ENCODE results near the gene ACP7.
"Not testable (repeated sequence)": the region's sequence is repeated elsewhere in the genome, so short reads cannot be mapped to it uniquely, and the experiment has no call there.

ACP7 gene, protein sequence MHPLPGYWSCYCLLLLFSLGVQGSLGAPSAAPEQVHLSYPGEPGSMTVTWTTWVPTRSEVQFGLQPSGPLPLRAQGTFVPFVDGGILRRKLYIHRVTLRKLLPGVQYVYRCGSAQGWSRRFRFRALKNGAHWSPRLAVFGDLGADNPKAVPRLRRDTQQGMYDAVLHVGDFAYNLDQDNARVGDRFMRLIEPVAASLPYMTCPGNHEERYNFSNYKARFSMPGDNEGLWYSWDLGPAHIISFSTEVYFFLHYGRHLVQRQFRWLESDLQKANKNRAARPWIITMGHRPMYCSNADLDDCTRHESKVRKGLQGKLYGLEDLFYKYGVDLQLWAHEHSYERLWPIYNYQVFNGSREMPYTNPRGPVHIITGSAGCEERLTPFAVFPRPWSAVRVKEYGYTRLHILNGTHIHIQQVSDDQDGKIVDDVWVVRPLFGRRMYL

DNA sequence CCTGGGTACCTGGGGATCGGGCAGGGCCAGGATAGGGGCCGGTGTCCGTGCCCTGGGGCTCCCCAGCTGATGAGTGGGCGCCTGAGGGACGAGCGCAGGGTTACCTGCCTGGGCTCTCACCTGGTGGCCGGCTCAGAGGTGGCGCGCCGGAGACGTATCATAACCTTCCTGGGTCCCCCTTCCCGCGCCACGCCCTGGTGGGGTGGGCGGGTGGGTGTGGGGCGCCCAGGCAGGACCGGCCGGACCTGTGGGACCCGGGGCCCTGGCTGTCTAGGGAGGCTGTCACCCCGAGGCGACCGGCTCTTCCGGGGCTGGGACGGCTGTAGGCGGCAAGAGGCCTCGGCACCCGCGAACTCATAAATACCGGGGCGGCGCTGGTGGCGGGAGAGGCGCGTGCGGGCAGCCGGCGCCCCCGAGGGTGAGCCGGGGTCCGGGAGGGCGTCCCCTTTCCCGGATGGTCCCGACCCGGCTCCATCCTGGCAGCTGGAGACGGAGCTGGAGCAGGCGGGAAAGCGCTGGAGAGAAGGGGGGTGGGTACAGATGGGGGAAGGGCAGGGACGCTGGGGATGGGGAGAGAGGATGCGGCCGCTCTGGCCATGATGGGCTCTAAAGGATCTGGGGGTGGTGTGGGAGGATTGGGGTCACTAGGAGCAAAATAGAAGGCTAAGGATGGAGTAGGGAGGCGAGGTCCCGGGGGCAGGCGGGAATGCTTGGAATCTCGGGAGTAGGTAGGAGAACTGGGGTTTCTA lies at the start of gene ACP7:
ACP7 (plus strand) TSS at position 386 of the 749 bp plus-strand sequence. CDS start 902 bp downstream, outside the sequence.
- no peak for DNase-seq

DNA sequence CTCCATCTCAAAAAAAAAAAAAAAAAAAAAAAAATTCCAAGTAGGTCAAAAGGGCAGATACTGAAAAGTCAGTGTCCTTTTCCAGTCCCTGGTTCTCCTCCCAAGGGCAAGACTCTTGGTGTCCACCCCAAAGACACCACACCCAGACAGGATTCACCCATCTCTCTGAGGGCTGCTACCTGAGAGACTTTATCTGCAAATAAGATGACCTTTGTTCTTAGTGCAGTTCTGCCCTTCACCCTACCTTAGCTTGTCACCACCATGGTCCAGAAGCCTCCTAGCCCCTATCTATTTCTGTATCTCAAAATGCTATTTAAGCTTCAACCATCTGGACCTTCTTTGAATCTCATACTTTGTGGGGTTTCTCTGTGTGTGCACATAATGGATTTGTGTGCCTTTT lies 47.6 kb upstream of the ACP7 start:
- DNase-seq, result no peak

DNA sequence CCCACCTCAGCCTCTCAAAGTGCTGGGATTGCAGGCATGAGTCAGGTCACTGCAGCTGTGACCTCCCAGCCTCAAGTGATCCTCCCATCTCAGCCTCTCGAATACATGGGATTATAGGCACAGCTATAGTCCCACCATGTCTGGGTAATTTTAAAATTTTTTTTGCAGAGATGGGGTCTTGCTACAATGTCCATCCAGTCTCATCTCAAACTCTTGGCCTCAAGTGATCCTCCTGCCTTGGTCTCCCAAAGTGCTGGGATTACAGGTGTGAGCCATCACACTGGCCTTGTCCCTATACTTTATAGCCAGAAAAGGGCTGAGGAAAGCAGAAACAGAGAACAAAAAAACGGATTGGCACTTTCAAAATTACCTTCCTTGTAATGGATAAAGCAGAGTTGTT lies 47.0 kb upstream of the ACP7 start:
- DNase-seq, result no peak

DNA sequence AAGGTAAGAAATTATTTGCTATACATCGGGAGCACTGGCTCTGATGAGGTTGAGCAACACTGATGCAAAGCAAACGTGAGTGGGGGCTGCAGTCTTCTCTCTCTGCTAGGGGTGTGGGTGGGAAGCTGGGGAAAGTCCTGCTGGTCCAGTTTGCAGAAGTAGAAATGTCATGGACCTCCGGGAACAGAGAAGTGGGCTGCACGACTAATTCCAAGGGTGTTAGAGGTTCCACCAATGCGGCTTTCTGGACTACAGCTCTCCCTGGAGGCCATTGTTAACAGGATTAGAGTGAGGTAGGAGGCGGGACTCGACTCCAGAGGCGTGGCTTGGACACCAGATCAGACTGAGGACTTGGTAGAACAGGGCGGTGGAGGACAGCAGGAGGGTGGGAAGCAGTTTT lies 46.1 kb upstream of the ACP7 start:
- peak; percentile 83 for DNase-seq

DNA sequence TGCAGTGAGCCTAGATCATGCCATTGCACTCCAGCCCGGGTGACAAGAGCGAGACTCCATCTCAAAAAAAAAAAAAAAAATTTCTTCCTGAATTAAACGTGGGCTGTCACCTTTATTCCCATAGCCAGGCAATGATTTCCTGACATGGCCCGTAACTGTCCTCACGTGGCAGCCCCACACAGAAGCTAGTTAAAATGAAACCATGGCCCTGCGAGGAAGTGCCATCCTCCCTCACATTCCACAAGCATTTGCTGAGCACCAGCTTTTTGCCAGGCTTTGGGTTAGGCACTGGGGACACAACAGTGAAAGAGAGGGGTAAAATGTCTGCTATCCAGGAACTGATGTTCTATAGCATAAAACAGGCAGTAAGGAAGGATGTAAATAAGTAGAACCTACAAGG lies 38.7 kb upstream of the ACP7 start:
- DNase-seq, result no peak

DNA sequence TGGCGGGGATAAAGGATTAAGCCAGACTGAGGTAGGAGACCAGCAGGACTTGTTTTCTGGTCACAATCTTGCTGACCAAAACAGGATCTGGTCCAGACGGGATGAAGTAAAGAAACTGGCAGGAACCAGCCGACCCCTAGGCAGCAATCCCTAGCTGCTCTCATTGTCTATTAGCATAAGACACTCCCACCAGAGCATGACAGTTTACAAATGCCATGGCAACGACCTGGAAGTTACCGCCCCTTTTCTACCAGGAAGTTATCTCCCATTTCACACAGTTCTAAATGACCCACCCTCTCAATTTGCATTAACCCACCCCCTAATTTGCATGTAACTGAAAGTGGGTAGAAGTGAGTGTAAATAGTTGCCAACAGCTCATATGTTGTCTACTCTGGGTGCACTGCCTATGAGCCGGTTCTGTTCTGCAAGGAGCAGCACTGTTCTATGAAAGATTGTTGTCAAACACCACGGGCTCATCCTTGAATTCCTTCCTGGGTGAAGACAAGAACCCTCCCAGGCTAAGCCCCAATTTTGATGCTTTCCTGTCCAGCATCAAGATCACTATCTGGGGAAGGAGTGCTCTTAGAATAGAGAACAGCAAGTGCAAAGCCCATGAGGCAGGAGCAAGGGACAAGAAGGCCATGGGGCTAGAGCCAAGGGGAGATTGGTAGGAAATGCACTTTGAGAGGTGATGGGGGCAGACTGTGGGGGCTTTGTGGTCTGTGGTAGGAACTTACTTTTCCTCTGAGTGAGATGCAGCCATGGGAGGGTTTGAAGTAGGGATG lies 37.9 kb upstream of the ACP7 start:
- peak; percentile 61 for DNase-seq

DNA sequence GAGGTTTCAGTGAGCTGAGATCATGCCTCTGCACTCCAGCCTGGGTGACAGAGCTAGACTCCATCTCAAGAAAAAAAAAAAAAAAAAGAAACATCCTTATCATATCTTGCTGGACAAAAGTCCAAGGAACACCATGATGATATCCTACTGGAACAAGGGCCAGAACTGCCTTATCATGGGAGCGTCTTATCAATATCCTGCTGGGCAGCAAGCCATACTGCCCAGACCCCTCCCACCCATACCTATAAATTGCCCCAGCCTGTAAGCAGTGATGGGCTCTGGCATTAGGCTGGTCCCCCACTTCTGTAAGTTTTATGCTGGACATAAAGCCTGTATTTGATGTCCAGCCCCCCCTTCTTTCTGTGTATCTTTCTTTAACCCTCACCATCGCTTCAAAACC lies 37.1 kb upstream of the ACP7 start:
- DNase-seq, result no peak

DNA sequence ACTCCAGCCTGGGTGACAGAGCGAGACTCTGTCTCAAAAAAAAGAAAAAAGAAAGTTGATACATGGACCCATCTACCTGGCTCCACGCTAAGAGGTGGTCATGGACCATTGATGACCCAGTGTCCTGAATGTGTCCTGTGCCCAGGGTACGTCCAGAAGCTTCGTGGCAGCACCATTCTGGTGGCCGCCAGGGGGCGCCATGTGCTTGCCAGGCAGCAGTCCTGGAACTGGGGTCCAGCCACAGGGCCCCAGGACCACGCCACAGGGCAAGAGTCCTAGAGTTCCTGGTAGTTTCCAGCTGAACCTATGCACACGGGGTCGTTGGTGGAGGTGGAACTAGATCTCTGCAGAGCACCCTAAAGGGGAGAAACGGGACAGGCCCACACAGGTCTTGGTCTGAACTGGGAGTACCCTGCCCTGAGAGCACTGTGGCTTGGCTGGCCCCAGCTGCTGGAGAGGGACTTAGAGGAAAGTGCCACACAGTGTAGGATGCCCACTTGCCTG lies 31.9 kb upstream of the ACP7 start:
- peak; percentile 77 for DNase-seq

DNA sequence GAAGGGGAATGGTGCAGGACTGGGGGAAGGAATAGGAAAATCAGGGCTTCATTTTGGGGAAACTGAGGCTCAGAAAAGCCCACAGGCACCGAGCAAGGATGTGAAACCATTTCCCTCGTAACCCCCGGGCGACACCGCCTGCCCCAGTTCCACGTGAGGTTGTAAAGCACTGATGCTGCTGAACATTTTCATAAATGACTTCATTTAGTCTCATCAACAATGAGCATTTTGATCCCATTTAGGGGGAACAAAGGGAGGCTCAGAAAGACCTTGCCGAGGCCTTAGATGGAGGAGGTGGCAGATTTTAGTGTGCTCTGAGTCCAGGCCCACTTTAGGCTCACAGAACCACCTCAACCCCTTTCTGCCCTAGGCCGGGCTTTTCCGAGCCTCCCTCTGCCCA lies 31.3 kb upstream of the ACP7 start:
- DNase-seq, result no peak

DNA sequence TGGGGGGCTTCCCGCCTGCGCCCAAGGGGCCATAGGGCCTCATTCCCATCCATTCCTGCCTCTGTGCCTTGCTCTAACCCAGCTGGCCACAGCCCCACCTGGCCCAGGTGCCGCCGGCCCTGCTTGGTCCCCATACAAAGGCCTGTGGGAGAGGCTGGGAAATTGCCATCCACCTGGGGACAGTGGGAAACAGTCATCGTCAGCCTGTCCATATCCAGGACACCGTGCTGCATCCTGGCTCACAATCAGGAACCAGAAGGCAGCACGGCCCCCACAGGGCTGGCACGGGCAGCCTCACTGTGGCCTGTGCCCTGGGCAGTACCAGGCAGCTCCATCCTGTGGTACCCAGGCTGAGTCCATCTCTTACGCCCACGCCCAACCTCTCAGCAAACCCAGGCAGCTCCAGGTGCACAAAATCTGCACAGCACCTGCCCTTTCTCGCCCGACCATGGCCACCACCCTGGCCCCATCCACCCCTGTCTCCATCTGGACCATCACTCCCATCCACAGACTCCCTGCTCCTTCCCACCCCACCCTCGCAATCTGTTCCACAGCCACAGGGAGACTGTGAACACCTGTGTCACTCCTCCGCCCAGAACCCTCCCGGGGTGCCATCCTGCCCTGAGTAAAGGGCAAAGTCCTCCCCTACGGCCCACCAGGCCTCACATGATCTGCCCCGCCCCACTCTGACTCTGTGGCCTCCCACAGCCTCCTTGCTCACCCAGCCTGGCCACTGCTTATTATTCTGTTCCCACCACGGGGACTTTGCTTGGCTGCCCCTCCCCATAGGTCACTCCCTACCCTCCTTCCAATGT lies 30.7 kb upstream of the ACP7 start:
- no peak for DNase-seq

DNA sequence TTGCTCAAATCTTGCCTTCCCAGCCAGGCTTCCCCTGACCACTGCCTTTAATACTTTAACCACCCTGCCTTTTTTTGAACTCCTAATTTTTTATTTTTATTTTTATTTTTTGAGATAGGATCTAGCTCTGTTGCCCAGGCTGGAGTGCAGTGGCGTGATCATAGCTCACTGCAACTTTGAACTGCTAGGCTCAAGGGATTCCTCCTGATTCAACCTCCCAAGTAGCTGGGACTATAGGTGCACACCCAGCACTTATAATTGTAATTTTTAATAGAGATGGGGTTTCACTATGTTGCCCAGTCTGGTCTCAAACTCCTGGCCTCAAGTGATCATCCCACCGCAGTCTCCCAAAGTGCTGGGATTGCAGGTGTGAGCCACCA lies 30.1 kb upstream of the ACP7 start:
- no peak for DNase-seq

DNA sequence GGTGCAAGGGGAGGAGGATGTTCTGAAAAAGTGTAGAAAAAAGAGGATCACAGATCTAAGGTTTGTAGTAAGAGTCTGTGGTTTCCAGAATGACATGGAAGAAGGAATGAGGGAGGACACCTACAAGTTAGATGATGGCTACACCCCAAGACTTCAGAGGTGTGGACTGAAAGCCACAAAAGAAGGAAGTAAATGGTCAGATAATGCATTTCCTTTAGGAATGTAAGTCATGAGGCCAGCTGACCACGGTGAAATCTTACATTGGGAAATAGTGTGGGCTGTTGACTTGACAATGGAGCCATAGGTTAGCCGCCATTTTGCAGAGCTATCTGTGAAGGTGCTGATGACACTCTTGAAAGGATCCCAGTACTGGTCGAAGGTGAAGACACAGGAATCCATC lies 26.6 kb upstream of the ACP7 start:
- DNase-seq, result no peak

DNA sequence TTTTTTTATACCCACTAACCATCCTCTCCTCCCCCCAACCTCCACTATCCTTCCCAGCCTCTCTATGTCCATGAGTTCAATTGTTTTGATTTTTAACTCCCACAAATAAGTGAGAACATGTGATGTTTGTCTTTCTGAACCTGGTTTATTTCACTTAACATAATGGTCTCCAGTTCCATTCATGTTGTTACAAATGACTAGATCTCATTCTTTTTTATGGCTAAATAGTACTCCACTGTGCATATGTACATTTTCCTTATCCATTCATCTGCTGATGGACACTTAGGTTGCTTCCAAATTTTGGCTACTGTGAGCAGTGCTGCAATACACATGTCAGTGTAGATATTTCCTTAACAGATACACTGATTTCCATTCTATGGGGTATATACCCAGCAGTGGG lies 24.9 kb upstream of the ACP7 start:
- no peak for DNase-seq

DNA sequence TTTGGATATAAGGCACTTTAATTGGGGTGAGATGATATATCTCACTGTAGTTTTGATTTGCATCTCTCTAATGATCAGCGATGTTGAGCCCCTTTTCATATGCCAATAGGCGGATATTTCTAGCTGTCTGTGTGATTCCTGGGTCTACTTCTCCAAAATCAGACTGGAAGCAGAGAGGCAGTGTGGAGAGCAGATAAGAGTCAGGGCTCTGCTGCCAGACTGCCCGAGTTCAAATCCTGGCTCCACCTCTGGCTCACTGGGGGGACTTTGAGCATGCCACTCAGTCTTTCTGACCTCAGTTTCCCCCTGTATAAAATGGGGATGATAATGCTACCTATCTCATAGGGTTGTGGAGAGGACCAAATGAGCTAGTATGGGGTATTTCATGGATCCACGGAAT lies 24.0 kb upstream of the ACP7 start:
- no peak for DNase-seq

DNA sequence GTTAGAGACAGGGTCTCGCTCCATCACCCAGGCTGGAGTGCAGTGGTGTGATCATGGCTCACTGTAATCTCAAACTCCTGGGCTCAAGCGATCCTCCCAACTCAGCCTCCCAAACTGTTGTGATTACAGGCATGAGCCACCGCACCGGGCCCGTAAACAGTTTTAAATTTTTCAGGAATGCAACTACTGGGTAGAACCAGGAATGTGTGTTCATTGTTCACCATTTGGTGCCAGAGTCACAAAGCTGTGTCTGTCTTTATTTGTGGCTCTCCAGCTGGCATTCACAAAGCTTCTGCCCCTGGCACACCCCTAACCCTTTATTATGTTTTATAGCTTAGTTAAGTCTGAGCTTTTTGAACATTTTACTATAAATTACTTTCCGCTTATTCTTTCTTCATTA lies 19.8 kb upstream of the ACP7 start:
- DNase-seq, result no peak

DNA sequence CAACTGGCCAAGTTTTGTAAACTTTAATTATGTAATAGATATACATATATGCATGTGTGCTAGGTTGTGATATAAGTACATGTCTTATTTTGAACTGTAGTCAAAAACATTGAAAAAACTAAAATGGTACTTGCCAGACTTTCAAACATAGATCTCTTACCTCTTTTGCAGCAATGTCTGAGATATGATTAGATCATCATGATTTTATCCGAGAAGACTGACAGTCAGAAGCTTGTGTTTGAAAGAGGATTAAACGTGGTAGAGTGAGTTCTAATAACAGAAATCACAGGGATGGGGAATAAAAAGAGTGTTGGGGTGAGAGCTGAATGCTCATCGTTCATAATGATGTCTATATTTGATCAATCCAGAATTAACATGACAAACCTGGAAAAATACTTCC lies 18.2 kb upstream of the ACP7 start:
- DNase-seq, result no peak

DNA sequence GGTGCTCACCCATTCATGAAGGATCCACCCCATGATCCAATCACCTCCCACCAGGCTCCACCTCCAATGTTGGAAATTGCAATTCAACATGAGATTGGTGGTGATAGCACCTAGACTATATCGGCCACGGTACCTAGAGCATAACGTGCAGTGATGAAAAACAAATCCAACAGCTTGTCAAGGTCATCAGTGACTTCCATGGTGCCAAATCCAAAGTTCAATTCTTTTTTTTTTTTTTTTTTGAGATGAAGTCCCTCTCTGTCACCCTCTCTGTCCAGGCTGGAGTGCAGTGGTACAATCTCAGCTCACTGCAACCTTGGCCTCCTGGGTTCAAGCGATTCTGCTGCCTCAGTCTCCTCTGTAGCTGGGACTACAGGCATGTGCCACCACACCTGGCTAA lies 17.1 kb upstream of the ACP7 start:
- DNase-seq, result no peak

DNA sequence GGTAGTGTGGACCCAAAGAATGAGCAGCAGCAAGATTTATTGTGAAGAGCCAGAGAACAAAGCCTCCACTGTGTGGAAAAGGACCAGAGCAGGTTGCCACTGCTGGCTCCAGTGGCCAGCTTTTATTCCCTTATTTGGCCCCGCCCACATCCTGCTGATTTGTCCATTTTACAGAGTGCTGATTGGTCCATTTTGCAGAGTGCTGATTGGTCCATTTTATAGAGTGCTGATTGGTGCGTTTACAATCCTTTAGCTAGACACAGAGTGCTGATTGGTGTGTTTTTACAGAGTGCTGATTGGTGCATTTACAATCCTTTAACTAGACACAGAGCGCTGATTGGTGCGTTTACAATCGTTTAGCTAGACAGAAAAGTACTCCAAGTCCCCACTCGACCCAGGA lies 15.9 kb upstream of the ACP7 start:
- DNase-seq, result not testable (repeated sequence)

DNA sequence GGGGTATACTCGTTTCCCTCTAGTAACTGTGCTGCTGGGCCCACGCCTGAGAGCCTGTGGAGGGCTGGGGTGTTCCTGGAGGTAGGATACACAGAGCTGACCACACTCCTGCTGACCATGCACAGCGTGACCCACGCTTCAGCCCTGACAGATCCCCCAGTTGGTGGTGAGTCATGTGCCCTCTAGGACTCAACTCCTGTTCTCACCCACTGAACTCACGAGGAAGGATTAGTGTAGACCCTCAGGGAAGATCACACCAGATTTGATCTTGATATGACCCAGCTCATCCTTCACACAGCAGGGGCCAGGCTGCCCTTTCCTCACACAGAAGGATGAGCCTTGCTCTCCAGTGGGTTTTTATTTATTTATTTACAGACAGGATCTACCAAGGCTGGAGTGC lies 13.3 kb upstream of the ACP7 start:
- peak; percentile 73 for DNase-seq

DNA sequence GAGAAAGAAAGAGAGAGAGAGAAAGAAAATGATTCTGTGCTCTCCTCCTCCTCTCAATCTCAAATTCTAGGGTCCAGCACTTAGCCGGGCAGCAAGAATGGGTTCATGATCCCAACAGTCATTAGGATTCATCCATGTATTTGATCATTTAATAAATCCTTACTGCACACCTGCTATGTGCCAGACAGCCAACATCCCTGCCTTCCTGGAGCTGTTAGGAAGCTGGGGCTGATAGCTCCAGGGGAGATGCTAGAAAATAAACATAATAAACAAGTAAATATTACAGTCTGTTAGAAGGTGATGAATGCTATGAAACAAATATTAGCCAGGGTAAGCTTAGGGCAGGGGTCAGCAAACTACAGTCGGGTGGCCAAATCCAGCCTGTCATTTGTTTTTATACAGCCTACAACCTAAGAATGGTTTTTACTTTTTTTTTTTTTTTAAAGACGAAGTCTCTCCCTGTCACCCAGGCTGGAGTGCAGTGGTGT lies 9.9 kb upstream of the ACP7 start:
- DNase-seq, result no peak

DNA sequence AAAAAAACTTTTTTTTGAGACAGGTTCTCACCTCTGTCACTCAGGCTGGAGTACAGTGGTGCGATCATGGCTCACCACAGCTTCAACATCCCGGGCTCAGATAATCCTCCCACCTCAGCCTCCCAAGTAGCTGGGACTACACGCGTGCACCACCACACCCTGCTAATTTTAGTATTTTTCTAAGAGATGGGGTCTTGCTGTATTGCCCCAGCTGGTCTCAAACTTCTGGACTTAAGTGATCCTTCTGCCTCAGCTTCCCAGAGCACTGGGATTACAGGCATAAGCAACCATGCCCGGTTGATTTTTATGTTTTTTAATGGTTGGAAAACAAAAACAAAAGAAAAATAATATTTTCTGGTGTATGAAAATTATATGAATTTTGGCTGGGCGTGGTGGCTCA lies 9.2 kb upstream of the ACP7 start:
- DNase-seq, result no peak

DNA sequence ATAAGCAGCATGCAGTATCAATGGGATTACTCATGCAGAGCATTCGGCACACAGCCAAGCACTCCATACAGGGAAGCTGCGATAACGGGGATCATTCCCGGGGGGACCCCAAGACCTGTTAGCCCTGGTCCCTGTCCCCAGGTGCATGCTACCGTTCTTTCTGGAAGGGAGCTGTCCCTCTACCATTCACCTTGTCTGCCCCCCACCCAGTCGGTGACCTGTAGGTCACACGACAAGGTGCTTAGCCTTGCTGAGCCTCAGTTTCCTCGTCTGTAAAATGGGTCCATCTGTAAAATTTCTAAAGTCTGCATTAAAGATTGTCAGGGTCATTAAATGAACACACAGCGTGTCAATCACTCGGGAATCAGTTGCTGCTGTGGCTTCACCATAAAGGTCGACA lies 6.8 kb upstream of the ACP7 start:
- no peak for DNase-seq
